A549 (cell line): ENCODE measurements around the gene CTNS. TPM values are rescaled to one million over a fixed set of nuclear protein-coding genes. Genes with fewer than 3 reads are reported as not detected.

Source experiments
- ATAC-seq, 2 experiments: fragments of 200-7000 bp in 1 of 2; fragments of >200 bp in 1 of 2; cut with Nextera tagmentation in 1 of 2; cut with Tn5 transposase in 1 of 2; 3 replicates each; pipeline versions ENCODE4 v1.8.0 to v1.9.1; 2018 to 2020; ENCODE audit warnings: mild to moderate bottlenecking in 1 of 2, moderate library complexity in 1 of 2
- CTCF ChIA-PET: fragments of 300-600 bp; sonication (Branson Sonifier 250); formaldehyde crosslinking; extraction: SDS; loops from one replicate; lab custom pipeline; 2021; ENCODE audit warnings: antibody characterized with exemption, inconsistent platforms; lab: Yijun Ruan, JAX
- POLR2A ChIA-PET: fragments of 350-600 bp; formaldehyde crosslinking; extraction: SDS; loops from one replicate; lab custom pipeline; 2021; ENCODE audit warnings: antibody characterized with exemption, inconsistent platforms; lab: Yijun Ruan, JAX
- DNase-seq, 2 experiments: peaks; one replicate each; pipeline versions ENCODE4 v3.0.0 to v3.0.0-alpha.2; 2011 to 2016; ENCODE audit warnings: low read depth in 1 of 2, low spot score in 1 of 2
- FAIRE-seq: peaks from 2 replicates; lab custom pipeline; 2011; peaks lifted over from hg19 to GRCh38; lab: Jason Lieb, UNC
- H3K27ac ChIP-seq, 2 experiments: fragments of >200 bp; sonication (Bioruptor Twin); formaldehyde crosslinking; 3 replicates each; pipeline ENCODE4 v1.5.1; 2016 to 2017
- H3K4me1 ChIP-seq: fragments of >200 bp; sonication (Bioruptor Twin); formaldehyde crosslinking; 3 replicates; pipeline ENCODE4 v1.6.1; 2016
- H3K4me2 ChIP-seq: fragments of >200 bp; sonication (Bioruptor Twin); formaldehyde crosslinking; 3 replicates; pipeline ENCODE4 v1.6.1; 2016
- H3K4me3 ChIP-seq: fragments of >200 bp; sonication (Bioruptor Twin); formaldehyde crosslinking; 3 replicates; pipeline ENCODE4 v1.5.1; 2016
- H3K9me3 ChIP-seq: fragments of >200 bp; sonication (Bioruptor Twin); formaldehyde crosslinking; 3 replicates; pipeline ENCODE4 v1.6.1; 2016
- CHD2 ChIP-seq: fragments of 150-350 bp; IDR thresholded peaks from 2 replicates; pipeline ENCODE4 v1.6.1; 2014; ENCODE audit warnings: low read length; ENCODE audit not compliant: partially characterized antibody
- CHD4 ChIP-seq: fragments of 200-600 bp; sonication (generic); IDR thresholded peaks from 2 replicates; pipeline ENCODE4 v1.6.1; 2016; ENCODE audit warnings: antibody characterized with exemption, mild to moderate bottlenecking, borderline replicate concordance
- FOXS1 ChIP-seq: fragments of 250-450 bp; sonication (Bioruptor Pico); IDR thresholded peaks from 2 replicates; pipeline ENCODE4 v1.5.0; 2020; ENCODE audit warnings: mild to moderate bottlenecking, moderate library complexity
- GATA3 ChIP-seq: IDR thresholded peaks from 2 replicates; pipeline ENCODE4 v1.6.1; 2012; ENCODE audit warnings: borderline replicate concordance
- HOXB13 ChIP-seq: fragments of 250-450 bp; sonication (Bioruptor Pico); IDR thresholded peaks from 2 replicates; pipeline ENCODE4 v1.5.0; 2020; ENCODE audit warnings: low read depth, mild to moderate bottlenecking, moderate library complexity
- KDM5A ChIP-seq: fragments of 200-600 bp; sonication (generic); IDR thresholded peaks from 2 replicates; pipeline ENCODE4 v1.6.1; 2016; ENCODE audit warnings: antibody characterized with exemption, mild to moderate bottlenecking
- MYC ChIP-seq: IDR thresholded peaks from 2 replicates; pipeline ENCODE4 v1.6.1; 2012; ENCODE audit warnings: mild to moderate bottlenecking, inconsistent platforms, low read length, improper control_type of control experiment, borderline replicate concordance
- NR3C1 ChIP-seq: fragments of >200 bp; sonication (Bioruptor Twin); formaldehyde crosslinking; IDR thresholded peaks from 3 replicates; pipeline ENCODE4 v1.6.1; 2017
- PHF8 ChIP-seq: fragments of 200-600 bp; sonication (generic); IDR thresholded peaks from 2 replicates; pipeline ENCODE4 v1.6.1; 2016; ENCODE audit warnings: low read depth, mild to moderate bottlenecking, antibody characterized with exemption, moderate library complexity, borderline replicate concordance
- RAD21 ChIP-seq, 2 experiments: fragments of >200 bp in 1 of 2; sonication (Bioruptor Twin) in 1 of 2; formaldehyde crosslinking in 1 of 2; IDR thresholded peaks in 1 of 2; conservative IDR thresholded peaks in 1 of 2; 2 replicates in 1 of 2; 3 replicates in 1 of 2; pipeline ENCODE4 v1.6.1; 2012 to 2018; ENCODE audit warnings: inconsistent platforms in 1 of 2
- RARB ChIP-seq: fragments of 250-450 bp; sonication (Bioruptor Pico); IDR thresholded peaks from 2 replicates; pipeline ENCODE4 v1.8.0; 2021; ENCODE audit warnings: mild to moderate bottlenecking, moderate library complexity
- RCOR1 ChIP-seq: fragments of 150-350 bp; IDR thresholded peaks from 2 replicates; pipeline ENCODE4 v1.6.1; 2014; ENCODE audit warnings: antibody characterized with exemption, low read length, low read depth
- RNF2 ChIP-seq: fragments of 200-600 bp; sonication (generic); IDR thresholded peaks from 2 replicates; pipeline ENCODE4 v1.6.1; 2016; ENCODE audit warnings: low read depth, mild to moderate bottlenecking, antibody characterized with exemption, moderate library complexity, borderline replicate concordance
- TFCP2L1 ChIP-seq: fragments of 250-450 bp; sonication (Bioruptor Pico); IDR thresholded peaks from 2 replicates; pipeline ENCODE4 v1.5.0; 2021; ENCODE audit warnings: mild to moderate bottlenecking
- WGBS: methylation state at CpG from one replicate; pipeline ENCODE4 v1.1.6; 2017; ENCODE audit errors: missing lambda C conversion rate; 5-methylcytosine and 5-hydroxymethylcytosine counted together
- polyA plus RNA-seq, 4 experiments: library from polyadenylated mRNA; depleted of rRNA in 3 of 4; stranded (reverse); fragments of >200 nt; fragmentation: RNase III in 1 of 4; extraction: RNeasy Plus Mini Kit Qiagen cat#74134 plus additional on column Dnase treatment in 1 of 4; gene quantifications; 2 replicates in 3 of 4; 3 replicates in 1 of 4; pipeline ENCODE4 v1.2.3, GENCODE V29; 2011 to 2017
- TF ChIP-seq, protein P1 (sequence below): fragments of >200 bp; sonication (Bioruptor Twin); formaldehyde crosslinking; IDR thresholded peaks from 3 replicates; pipeline ENCODE4 v1.6.1; 2016
- TF ChIP-seq, protein P2 (sequence below): IDR thresholded peaks from 2 replicates; pipeline ENCODE4 v1.6.1; 2012

Gene CTNS
- polyA plus RNA-seq, 2 of the 4 experiments (the other 2 are of a cell fraction): 6.5 to 20.3 TPM

DNA sequence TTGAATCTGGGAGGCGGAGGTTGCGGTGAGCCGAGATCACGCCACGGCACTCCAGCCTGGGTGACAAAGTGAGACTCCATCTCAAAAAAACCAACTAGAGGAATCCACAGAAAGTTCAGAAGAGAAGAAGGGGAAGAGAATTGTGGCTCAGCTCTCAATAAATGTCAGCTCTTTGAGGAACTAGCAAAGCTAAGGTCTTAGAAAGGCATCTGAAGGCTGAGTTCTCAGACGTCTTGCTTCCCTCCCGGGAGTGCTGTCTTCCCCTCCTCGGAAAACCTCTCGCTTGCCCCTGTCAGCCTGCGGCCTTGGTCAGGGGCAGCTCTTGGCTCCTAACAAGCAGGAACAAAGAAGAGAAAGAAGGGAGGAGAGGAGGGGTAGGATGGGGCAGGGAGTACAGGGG lies 5.8 kb upstream of the CTNS start:
- DNase-seq (no peak), FAIRE-seq (no peak), ATAC-seq (no peak)
- H3K27ac ChIP-seq: no peak overlapping the region
- CTCF ChIA-PET: interaction anchor here (1.0 to 4.4 kb wide), 3 partner anchors 9 to 21 kb away, joined by 4 to 20 read pairs (median 6); partner anchors contain the start of gene TRPV1
- H3K4me3 ChIP-seq: no peak overlapping the region
- H3K4me1 ChIP-seq: peaks cover 7% of the 10 kb centered on the region; the same call in 2 of the 3 replicates
- TF ChIP-seq FOXS1 (CRISPR knock-in tag) (no peak), CHD4 (no peak), RARB (CRISPR knock-in tag) (no peak)
- TF ChIP-seq, protein P1, sequence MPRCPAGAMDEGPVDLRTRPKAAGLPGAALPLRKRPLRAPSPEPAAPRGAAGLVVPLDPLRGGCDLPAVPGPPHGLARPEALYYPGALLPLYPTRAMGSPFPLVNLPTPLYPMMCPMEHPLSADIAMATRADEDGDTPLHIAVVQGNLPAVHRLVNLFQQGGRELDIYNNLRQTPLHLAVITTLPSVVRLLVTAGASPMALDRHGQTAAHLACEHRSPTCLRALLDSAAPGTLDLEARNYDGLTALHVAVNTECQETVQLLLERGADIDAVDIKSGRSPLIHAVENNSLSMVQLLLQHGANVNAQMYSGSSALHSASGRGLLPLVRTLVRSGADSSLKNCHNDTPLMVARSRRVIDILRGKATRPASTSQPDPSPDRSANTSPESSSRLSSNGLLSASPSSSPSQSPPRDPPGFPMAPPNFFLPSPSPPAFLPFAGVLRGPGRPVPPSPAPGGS: no peak
- TF ChIP-seq, all 56 proteins: peak for 0
- H3K4me2 ChIP-seq: no peak overlapping the region
- H3K9me3 ChIP-seq: no peaks in the 10 kb centered on the region
- POLR2A ChIA-PET: no interaction called here
- WGBS: 94% methylated on average over 10 of the region's 10 CpGs

DNA sequence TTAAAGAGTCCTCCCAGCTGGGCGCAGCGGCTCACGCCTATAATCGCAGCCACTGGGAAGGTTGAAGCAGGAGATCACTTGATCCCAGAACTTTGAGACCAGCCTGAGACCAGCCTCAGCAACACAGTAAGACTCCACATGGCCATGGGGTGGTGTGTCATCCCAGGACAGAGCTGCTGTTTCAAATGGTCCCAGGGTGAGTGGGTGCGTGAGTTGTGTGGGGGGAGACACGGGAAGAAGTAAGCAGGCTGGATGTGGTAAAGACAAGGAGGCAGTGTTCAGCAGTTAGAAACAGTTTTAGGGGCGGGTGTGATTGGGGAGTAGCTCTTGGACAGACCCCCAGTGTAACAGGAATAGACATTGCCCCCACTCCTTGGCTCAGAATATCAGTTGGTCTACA lies 4.3 kb upstream of the CTNS start:
- H3K9me3 ChIP-seq: no peaks in the 10 kb centered on the region
- FAIRE-seq (no peak), DNase-seq (no peak), ATAC-seq (no peak)
- H3K4me3 ChIP-seq: no peak overlapping the region
- POLR2A ChIA-PET: no interaction called here
- H3K4me2 ChIP-seq: no peak overlapping the region
- 97% methylated on average over 7 of the region's 7 CpGs for WGBS
- peaks cover 8% of the 10 kb centered on the region for H3K4me1 ChIP-seq
- TF ChIP-seq HOXB13: no peak
- H3K27ac ChIP-seq: no peak overlapping the region
- CTCF ChIA-PET: interaction anchor here (0.6 to 4.4 kb wide), 6 partner anchors 11 to 830 kb away, joined by 3 to 20 read pairs (median 3); no protein-coding TSS in a partner anchor

DNA sequence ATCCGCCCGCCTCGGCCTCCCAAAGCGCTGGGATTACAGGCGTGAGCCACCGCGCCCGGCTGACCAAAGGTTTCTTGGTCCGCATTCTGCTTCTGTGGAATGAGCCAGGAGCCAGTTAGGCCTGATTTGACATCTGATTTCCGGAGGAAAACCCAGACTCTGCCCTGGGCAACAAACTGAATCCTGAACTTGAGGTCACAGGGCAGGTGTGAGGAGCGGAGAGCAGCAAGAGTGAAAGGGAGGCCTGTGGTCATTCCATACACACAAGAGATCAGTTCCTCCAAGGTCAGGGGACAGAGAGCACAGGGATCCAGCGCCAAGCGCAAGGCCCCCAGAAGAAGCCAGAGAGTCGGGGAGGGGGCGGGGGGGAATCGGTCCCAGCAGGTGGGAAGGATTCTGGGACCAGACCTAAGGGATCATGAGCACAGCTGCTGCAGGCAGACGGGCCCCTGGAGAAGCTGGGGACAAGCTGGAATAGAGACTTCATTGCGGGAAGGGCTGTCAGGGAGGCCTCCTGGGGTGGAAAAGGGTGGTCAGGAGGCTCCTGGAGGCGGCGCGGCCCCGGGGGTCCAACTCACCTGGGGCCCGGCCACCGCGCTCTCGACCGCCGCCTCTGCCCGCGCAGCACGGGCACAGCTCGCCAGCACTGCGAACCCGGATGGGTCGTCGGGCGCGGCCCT lies 946 bp upstream of the CTNS start:
- CTCF ChIA-PET: interaction anchor here (0.8 to 3.8 kb wide), 11 partner anchors 12 to 787 kb away, joined by 3 to 27 read pairs (median 3); partner anchors contain the start of genes EMC6 and TAX1BP3
- POLR2A ChIA-PET: interaction anchor here (0.8 to 2.2 kb wide), 12 partner anchors 9 to 587 kb away, joined by 3 to 24 read pairs (median 4); partner anchors contain the start of gene HASPIN
- Histone ChIP-seq H3K4me2 (peak overlapping the region; percentile 81), H3K27ac (peak overlapping the region; percentile 90 to 97), H3K4me1 (peaks cover 14% of the 10 kb centered on the region), H3K4me3 (peak overlapping the region; percentile 93), H3K9me3 (no peaks in the 10 kb centered on the region)
- TF ChIP-seq RCOR1 (no peak), CHD2 (no peak), RARB (CRISPR knock-in tag) (no peak), PHF8 (peak; percentile 55), RAD21 (conservative IDR thresholded peaks at IDR 0.05 in 1 of 2, IDR thresholded peaks at IDR 0.05 in 1 of 2) (no peak), GATA3 (no peak), RNF2 (no peak), MYC (no peak), TFCP2L1 (0 out of 2 replicates have a peak, but pooled peaks have one; percentile 18), NR3C1 (no peak)
- DNase-seq (peak in 1 of 2 experiments; percentile 37), ATAC-seq (peak; percentile 6 to 25; a peak in 4 of 6 replicates), FAIRE-seq (no peak)
- 44% methylated on average over 22 of the region's 38 CpGs for WGBS

DNA sequence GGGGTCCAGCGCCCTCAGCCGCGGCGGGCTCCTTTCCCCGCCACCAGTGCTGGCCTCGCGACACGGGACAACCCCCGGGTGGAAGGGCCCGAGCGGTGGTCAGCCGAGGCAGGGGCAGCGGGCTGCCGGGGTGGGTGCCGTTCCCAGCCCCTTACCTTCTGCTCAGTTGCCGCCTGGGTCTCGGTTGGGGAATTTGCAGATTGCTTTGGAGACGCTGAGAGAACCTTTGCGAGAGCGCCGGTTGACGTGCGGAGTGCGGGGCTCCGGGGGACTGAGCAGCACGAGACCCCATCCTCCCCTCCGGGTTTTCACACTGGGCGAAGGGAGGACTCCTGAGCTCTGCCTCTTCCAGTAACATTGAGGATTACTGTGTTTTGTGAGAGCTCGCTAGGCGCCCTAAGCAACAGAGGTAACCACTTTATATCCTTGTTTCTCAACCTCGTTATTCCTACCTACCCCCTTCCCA lies 381 bp downstream of the CTNS start:
- Histone ChIP-seq H3K4me3 (peak overlapping the region; percentile 93), H3K4me2 (peak overlapping the region; percentile 84), H3K4me1 (peaks cover 14% of the 10 kb centered on the region), H3K9me3 (no peaks in the 10 kb centered on the region), H3K27ac (peak overlapping the region; percentile 90 to 97)
- ATAC-seq: peak; percentile 33 to 41
- 13% methylated on average over 16 of the region's 31 CpGs for WGBS
- peak; percentile 68; the same call in 1 of the 2 replicates for TF ChIP-seq KDM5A
- TF ChIP-seq, protein P2, sequence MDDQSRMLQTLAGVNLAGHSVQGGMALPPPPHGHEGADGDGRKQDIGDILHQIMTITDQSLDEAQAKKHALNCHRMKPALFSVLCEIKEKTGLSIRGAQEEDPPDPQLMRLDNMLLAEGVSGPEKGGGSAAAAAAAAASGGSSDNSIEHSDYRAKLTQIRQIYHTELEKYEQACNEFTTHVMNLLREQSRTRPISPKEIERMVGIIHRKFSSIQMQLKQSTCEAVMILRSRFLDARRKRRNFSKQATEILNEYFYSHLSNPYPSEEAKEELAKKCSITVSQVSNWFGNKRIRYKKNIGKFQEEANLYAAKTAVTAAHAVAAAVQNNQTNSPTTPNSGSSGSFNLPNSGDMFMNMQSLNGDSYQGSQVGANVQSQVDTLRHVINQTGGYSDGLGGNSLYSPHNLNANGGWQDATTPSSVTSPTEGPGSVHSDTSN: no peak
- ChIA-PET CTCF (interaction anchor here (0.5 to 3.8 kb wide), 6 partner anchors 11 to 851 kb away, joined by 3 to 27 read pairs (median 6); no protein-coding TSS in a partner anchor), POLR2A (interaction anchor here (1.2 to 2.2 kb wide), 6 partner anchors 9 to 588 kb away, joined by 3 to 24 read pairs (median 6); partner anchors contain the start of gene HASPIN)
- no peak for DNase-seq
- FAIRE-seq: no peak
